Kidney epithelial cell (primary cell): Measurements from ENCODE around the gene FOXL3. TPM values are rescaled to one million over a fixed set of nuclear protein-coding genes. Genes with fewer than 3 reads are reported as not detected.

Experiments
- DNase-seq: peaks from one replicate; pipeline ENCODE4 v3.0.0-alpha.2; 2010; ENCODE audit warnings: low read depth
- H3K27me3 ChIP-seq: 2 replicates; pipeline ENCODE4 v1.6.0; 2011; ENCODE audit warnings: low read length; ENCODE audit not compliant: control insufficient read depth, insufficient read depth
- H3K36me3 ChIP-seq: 2 replicates; pipeline ENCODE4 v1.5.1; 2011; ENCODE audit warnings: low read length; ENCODE audit not compliant: control insufficient read depth, insufficient read depth
- H3K4me3 ChIP-seq: 2 replicates; pipeline ENCODE4 v1.5.1; 2011; ENCODE audit warnings: low read depth, mild to moderate bottlenecking, control low read depth, low read length
- total RNA-seq: library from RNA; depleted of rRNA; stranded (reverse); fragments of >200 nt; gene quantifications from 2 replicates; pipeline ENCODE4 v1.2.3, GENCODE V29; 2015
- TF ChIP-seq, protein P1 (sequence below): IDR thresholded peaks from 2 replicates; pipeline ENCODE4 v1.5.1; 2011; ENCODE audit warnings: mild to moderate bottlenecking, moderate library complexity, low read length, control low read depth, inconsistent platforms; ENCODE audit not compliant: insufficient read depth, poor library complexity, severe bottlenecking

The FOXL3 gene
- total RNA-seq, 1 donor from 2014 or later = not detected

DNA sequence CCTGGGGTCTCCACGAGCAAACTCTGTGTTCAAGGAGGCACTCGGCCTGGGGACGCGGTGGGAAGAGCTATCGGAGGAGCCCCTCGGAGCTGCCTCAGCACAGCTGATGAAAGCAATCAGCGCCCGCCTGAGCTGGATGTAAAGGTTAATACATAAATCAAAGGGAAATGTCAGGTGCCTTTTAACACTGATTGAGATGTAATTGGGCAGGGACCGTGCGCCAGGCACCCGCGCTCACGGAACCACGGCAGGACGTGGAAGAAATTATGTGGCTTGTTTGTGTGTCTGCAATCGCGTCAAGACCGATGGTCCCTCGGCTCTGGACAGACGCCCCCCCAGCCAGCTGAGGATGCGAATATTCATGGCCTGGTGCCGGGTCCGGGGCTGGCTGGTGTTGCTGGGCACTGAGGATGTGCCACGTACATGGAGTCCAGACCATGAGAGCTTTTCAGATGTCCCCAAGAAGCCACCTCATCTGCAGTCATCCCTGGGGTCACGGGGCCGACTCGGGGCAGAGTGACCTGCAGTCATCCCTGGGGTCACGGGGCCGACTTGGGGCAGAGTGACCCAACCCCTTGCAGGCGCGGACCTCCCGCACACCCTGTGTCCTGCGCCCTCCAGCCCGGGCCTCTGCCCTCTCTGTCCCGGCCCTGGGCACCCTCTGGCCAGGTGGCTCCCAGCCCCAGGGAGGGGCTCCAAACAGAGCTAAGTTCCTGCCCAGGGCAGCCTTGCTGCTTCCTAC is 15.6 kb downstream of the FOXL3 start:
- Histone ChIP-seq H3K4me3 (no peak overlapping the region), H3K36me3 (no peaks in the 10 kb centered on the region), H3K27me3 (peaks cover 8% of the 10 kb centered on the region)
- DNase-seq = no peak
- TF ChIP-seq, protein P1, sequence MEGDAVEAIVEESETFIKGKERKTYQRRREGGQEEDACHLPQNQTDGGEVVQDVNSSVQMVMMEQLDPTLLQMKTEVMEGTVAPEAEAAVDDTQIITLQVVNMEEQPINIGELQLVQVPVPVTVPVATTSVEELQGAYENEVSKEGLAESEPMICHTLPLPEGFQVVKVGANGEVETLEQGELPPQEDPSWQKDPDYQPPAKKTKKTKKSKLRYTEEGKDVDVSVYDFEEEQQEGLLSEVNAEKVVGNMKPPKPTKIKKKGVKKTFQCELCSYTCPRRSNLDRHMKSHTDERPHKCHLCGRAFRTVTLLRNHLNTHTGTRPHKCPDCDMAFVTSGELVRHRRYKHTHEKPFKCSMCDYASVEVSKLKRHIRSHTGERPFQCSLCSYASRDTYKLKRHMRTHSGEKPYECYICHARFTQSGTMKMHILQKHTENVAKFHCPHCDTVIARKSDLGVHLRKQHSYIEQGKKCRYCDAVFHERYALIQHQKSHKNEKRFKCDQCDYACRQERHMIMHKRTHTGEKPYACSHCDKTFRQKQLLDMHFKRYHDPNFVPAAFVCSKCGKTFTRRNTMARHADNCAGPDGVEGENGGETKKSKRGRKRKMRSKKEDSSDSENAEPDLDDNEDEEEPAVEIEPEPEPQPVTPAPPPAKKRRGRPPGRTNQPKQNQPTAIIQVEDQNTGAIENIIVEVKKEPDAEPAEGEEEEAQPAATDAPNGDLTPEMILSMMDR = no peak

- no peak overlapping the region for H3K4me3 ChIP-seq
- DNase-seq = no peak
- TF ChIP-seq, protein P1 = no peak
These were observed 18.0 kb downstream of the FOXL3 start for GRCh38 chr7:307970-308369.

DNA sequence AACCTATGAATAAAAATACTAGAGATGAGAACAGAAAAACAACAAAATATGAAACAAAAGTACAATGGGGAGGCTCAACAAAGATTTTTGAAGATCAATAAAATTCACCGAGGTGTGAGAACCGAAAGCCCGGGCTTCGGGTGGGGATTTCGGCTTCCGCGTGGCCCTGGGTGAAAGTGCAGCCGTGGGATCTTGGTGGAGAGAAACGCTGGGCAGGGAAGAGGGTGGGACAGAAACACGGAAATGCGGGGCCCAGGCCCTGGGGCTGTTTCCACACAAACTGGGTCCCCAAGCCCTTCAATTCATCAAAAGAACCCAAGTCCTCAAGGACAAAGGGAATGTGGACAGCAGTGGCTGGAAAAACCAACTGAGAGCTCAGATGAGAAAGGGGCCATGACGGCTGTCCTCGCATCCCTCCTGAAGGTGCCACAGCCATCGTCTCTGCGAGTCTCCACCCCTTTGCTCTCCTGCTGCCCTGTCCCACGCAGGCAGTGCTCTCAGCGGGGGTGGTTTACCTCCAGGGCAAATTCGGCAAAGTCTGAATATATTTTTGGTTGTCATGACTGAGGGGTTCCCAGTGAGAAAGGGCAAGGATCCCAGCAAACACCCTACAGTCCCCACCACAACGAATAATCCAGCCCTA is 19.7 kb downstream of the FOXL3 start:
- DNase-seq = no peak
- Histone ChIP-seq H3K4me3 (no peak overlapping the region), H3K27me3 (peaks cover 13% of the 10 kb centered on the region), H3K36me3 (no peaks in the 10 kb centered on the region)
- TF ChIP-seq, protein P1 = no peak

More at GRCh38 chr7:307970-308369, 18.0 kb downstream of the FOXL3 start:
- Histone ChIP-seq H3K36me3 (no peaks in the 10 kb centered on the region), H3K27me3 (peaks cover 14% of the 10 kb centered on the region)

DNA sequence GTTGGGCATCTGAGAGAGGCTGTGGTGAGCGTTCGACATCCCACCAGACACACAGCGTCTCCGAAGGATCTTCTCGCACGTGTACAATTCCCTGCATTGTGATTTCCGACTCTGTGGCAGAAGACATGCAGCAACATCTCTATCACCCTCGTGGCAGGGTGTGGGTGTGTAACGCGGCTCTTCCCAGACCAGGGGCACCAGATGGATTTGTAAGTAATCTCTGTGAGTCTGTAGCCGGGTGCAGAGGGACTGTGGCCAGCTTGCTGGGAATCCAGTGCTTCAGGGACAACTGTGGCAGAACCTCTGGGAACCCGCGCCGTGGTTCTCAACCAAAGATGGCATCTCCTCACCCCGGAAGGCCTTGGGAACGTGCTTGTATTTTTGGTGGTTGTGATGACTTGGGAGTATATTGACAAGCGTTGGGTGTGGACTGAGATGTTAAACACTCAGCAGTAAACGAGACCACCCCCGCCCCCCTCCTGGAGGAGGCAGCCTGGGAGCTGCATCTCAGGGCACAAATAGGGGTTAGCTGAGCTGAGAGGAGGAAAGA is 21.2 kb downstream of the FOXL3 start:
- no peak overlapping the region for H3K4me3 ChIP-seq
- peaks cover 11% of the 10 kb centered on the region for H3K27me3 ChIP-seq
- DNase-seq = no peak
- H3K36me3 ChIP-seq = no peaks in the 10 kb centered on the region
- TF ChIP-seq, protein P1 = no peak

- no peak for DNase-seq
- Histone ChIP-seq H3K27me3 (peaks cover 11% of the 10 kb centered on the region), H3K4me3 (no peak overlapping the region), H3K36me3 (no peaks in the 10 kb centered on the region)
- TF ChIP-seq, protein P1 = no peak
These were observed 21.8 kb downstream of the FOXL3 start for GRCh38 chr7:311796-312195.

DNA sequence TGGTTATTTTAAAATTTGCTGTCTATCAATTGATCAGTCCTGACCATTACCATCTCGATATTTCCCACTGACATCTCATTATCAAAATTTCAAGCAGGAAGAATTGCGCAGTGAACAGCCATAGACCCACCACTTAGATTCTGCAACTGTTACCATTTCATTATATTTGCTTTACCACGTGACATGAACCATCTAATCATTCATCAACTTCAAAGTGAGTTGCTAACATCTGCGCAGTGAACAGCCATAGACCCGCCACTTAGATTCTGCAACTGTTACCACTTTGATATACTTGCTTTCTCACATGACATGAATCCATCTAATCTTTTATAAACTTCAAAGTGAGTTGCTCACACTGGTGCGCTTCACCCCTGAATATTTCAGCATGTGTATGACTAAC is 22.5 kb downstream of the FOXL3 start:
- Histone ChIP-seq H3K27me3 (peaks cover 11% of the 10 kb centered on the region), H3K36me3 (no peaks in the 10 kb centered on the region), H3K4me3 (no peak overlapping the region)
- DNase-seq = no peak
- TF ChIP-seq, protein P1 = no peak
